OCI-M1 (cell line): ENCODE results near the gene FAM193B.

ENCODE experiments used
- DNase-seq: peaks from one replicate; lab custom pipeline; 2025; lab: John Stamatoyannopoulos, UW

Gene FAM193B

GRCh38 chr5:177500685-177501522 is 53.5 kb downstream of the FAM193B start:
- peak; percentile 88 for DNase-seq

GRCh38 chr5:177499842-177500241 is 54.5 kb downstream of the FAM193B start:
- no peak for DNase-seq

GRCh38 chr5:177498013-177498787 is 56.2 kb downstream of the FAM193B start:
- DNase-seq = peak; percentile 57

- DNase-seq = peak; percentile 99
These were observed 56.9 kb downstream of the FAM193B start, which contains the start of gene PDLIM7 for GRCh38 chr5:177497292-177498012. Gene PDLIM7 (minus strand): TSS chr5:177497604. CDS start chr5:177496512, 1,092 bp downstream.

DNA sequence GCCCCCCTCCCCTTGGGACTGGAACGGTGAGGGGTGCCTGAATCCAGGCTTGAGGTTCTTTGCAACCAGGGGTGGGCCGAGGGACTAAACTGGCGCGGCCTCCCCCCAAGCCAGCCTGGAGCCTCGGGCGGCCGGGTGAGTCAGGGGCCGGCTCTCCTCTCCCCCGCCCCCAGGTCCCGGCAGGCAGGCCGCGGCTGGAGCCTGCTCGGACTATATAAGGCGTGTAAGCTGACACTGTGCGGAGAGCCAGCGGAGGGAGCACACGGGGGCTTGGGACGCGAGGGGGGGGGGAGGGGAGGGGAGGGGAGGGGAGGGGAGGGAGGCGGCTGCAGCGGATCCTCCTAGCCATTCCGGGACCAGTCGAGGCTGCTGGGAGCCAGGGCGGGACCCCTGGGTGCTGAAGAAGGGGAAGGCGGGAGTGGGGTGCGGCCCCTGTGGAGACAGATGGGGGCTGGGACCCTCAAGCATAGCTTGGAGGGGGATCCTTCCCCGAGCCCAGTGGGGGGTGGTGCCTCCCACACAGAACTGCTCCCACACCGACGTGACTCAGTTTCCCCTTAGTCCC is 57.6 kb downstream of the FAM193B start:
- peak; percentile 90 for DNase-seq

DNA sequence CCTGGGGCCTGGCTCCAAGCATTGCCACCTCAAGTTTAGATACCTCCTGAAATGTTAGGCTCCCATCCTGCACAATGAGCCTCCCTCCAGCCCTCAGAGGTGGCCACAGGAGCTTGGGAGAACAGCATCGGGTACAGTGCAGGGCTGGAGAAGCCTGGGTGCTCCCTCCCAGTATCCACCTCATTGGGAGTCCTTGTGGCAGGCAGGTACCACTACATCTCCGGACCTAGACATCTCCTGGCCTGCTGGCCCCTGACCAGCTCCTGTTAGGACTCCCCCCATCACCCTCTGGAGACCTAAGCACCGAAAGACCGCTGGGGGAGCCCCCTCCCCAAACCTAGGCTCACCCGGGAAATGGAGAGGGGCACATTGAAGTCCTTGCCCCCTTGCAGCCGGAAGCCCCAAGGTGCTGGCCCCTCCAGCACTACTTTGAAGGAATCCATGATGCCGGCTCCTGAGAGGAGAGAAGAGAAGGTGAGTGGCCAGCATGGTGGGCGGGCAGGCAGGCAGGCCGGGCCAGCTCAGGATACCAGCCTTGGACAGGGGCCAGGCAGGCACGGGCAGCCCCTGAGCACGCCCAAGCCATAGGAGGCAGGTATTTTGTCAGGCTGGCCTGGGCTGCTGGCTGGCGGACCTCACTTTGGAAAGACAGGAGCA is 58.2 kb downstream of the FAM193B start:
- DNase-seq = peak; percentile 62

- DNase-seq = peak; percentile 69
These were observed 58.9 kb downstream of the FAM193B start for GRCh38 chr5:177495243-177496060.

DNA sequence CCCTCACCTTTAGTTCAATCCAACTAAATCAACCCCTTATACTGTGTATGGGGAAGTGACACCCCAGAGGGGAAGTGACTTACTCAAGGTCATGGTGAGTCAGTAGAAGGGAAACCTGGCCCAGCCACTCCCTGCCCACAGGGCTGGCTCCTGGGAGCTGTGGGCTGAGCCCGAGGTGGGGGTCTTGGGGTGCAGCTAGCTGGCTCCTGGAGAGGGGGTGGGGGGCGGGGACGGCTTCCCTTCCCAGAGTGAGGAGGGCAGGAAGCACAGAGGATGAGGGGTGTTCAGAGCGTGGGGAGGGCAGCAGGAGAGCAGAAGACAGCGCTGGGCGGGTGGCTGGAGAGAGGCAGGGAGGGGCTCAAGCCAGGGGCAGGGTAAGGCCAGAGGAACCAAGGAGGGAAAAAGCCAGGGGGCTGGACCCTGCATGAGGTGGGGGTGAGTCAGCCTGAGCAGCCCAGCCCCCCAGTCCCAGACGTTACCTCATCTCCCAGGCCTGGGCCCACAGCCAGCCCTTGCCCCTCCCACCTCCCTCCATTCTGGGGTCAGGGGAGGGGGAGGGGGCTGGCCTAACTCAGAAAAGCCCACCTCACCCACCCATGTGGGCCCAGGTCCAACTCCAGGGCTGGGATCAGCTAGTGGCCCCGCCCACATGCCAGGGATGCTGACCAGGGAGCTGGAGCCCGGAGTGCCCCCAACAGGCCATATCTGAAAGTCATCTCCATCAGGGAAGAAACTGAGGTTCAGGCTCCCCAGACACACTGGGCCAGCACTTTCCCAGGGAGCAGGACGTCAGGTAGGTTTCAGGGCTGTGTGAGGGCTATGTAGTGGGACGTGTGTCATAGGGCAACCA is 59.8 kb downstream of the FAM193B start:
- DNase-seq = peak; percentile 68

- DNase-seq = no peak
These were observed 60.5 kb downstream of the FAM193B start for GRCh38 chr5:177493795-177494345.

DNA sequence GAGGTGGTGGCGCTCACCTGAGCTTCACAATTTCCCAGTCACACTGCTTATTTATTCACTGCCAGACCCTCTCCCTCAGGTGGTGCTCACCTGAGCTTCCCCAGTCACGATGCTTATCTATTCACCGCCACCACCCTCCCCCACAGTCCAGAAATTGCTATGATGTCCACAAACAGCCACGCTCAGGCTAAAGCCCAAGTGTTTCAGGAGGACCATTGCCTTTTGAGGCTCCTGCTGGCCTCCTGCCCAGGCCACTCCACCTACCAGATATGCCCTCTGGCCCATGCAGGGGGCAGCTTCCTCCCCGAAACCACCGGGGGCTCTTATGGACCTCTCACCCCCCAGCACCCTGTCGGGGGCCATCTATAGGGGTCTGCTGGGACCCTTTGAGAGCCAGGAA is 61.5 kb downstream of the FAM193B start:
- DNase-seq = no peak

DNA sequence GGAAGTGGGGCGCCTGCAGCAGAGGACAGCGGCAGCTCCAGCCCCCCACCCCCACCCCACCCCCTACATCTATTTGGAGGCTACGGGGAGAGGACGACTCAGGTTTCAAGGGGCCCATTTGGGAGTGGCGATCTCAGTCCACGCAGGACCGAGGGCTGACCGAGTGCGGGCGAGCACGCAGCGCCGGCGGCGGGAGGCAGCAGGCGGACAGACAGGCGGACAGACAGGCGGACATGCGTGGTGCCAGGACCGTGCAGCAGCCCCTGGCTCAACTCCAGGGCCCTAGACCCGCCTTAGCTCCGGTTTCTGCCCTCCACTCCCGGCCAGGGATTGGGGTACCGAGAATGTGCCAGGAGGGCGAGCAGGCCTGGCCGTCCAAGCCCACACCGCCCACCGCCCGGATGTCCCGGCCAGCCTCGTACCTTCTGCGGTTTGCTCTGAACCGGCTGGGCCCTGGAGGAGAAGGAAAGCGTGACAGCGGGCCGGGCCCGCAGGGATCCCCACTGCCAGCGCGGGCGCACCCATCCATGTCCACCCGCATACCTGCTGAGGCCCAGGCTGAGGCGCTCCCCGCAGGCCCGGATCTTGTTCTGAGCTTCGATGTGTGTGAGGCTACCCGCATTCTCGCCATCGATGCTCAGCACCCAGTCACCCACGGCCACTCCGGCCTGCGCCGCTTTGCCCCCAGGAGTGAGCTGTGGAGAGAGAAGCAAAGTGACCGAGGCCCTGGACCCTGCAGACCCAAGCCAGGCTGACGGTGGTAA is 62.2 kb downstream of the FAM193B start:
- DNase-seq = no peak

- DNase-seq = peak; percentile 84
These were observed 62.9 kb downstream of the FAM193B start for GRCh38 chr5:177491429-177491945.

DNA sequence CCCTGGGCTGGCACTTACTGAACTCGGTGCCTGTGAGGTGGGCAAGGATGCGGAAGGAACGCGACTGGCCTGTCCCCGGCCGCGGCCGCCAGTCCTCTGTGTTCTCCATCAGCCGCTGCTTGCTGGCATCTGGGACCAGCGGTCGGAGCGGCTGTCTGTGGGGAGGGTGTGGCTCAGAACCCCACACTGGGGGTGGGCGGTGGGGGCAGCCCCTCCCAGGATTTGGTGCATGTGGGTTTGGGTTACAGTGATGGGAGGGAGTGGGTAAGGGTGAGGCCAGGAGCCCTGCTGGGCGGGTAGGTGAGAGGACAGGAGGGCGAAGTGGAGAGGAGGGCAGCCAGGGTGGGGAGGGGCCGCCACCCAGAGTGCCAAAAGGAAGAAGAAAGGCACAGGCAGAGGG is 63.4 kb downstream of the FAM193B start:
- DNase-seq = no peak

DNA sequence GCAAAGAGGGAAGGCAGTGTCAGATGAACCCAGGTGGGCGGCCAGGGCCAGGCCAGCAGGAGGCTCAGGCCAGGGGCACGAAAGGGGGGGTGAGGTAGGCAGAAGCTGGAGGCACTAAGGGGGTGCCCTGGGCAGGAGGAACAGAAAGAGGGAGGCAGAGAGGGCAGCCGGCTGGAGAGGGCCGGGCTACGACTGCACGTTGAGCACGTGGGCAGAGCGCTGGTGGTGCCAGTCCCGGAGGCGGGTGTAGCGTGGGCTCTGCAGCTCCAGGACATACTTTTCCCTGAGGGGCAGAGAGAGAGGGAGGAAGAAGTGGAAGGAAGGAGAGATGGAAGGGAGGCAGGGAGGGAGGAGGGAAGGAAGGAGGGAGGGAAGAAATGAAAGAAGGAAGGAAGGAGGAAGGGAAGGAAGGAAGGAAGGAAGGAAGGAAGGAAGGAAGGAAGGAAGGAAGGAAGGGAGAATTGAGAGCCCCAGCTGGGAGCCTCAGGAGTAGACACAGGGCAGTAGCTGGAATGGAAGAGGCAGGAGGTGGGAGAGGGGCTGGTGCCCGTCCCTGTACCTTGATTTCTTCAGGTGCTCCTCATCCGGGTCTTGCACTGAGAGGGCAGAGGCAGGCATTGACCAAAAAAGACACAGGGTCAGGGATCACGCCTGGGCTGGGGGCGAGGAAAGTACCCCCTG is 63.9 kb downstream of the FAM193B start:
- DNase-seq = no peak

- no peak for DNase-seq
These were observed 65.1 kb downstream of the FAM193B start for GRCh38 chr5:177489119-177489716.

DNA sequence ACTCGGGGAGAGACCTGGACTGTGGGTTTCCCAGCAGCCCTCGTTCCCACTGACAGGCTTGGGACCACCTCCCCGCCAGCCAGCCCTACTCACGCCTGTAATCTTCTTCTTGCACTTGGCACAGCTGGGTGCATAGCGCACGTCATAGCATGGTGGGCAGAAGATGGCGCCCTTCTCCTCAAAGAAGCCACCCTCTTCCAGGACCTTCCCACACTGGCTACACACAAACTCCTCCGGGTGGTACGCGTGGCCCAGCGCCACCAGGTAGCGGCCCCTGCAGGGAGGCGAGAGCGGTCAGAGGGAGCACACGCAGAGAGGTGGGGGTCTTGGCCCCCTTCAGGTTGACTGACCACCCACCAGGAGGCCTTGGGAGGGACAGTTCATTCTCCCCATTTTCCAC is 66.4 kb downstream of the FAM193B start:
- no peak for DNase-seq

- DNase-seq = no peak
These were observed 67.2 kb downstream of the FAM193B start for GRCh38 chr5:177487144-177487543.
